KOPT-K1 (cell line): Measurements from ENCODE around the gene SUCLA2.
"Not testable (repeated sequence)": the region's sequence is repeated elsewhere in the genome, so short reads cannot be mapped to it uniquely, and the experiment has no call there.

Experiments used
- H3K27ac ChIP-seq: fragments of 200-600 bp; sonication (generic); 2 replicates; pipeline ENCODE4 v1.5.1; 2016; ENCODE audit warnings: antibody characterized with exemption, mild to moderate bottlenecking, low read depth, low read length; ENCODE audit not compliant: poor library complexity, severe bottlenecking
- H3K36me3 ChIP-seq: fragments of 200-600 bp; sonication (generic); 2 replicates; pipeline ENCODE4 v1.5.1; 2017; ENCODE audit warnings: antibody characterized with exemption, mild to moderate bottlenecking, low read length, moderate library complexity; ENCODE audit not compliant: insufficient read depth
- H3K9me3 ChIP-seq: fragments of 200-600 bp; sonication (generic); 2 replicates; pipeline ENCODE4 v1.5.1; 2017; ENCODE audit warnings: antibody characterized with exemption, low read length, mild to moderate bottlenecking; ENCODE audit not compliant: insufficient read depth, poor library complexity, severe bottlenecking

The SUCLA2 gene

GRCh38 chr13:48010698-48011097 is 9.6 kb upstream of the SUCLA2 start:
- no peaks in the 10 kb centered on the region for H3K9me3 ChIP-seq
- H3K36me3 ChIP-seq = peaks cover 6% of the 10 kb centered on the region; the same call in 1 of the 2 replicates
- no peak overlapping the region for H3K27ac ChIP-seq

GRCh38 chr13:48009284-48009683 is 8.2 kb upstream of the SUCLA2 start:
- Histone ChIP-seq H3K27ac (no peak overlapping the region), H3K36me3 (peaks cover under 1% of the 10 kb centered on the region; the same call in 1 of the 2 replicates), H3K9me3 (no peaks in the 10 kb centered on the region)

GRCh38 chr13:48006396-48006795 is 5.3 kb upstream of the SUCLA2 start:
- no peaks in the 10 kb centered on the region for H3K9me3 ChIP-seq
- H3K27ac ChIP-seq = no peak overlapping the region
- no peaks in the 10 kb centered on the region for H3K36me3 ChIP-seq

GRCh38 chr13:48004201-48004600 is 3.1 kb upstream of the SUCLA2 start:
- Histone ChIP-seq H3K27ac (no peak overlapping the region), H3K36me3 (no peaks in the 10 kb centered on the region), H3K9me3 (no peaks in the 10 kb centered on the region)

- H3K36me3 ChIP-seq, H3K9me3 ChIP-seq, H3K27ac ChIP-seq: not testable (repeated sequence)
Observed at GRCh38 chr13:48001999-48002398, 926 bp upstream of the SUCLA2 start.

- no peaks in the 10 kb centered on the region for H3K9me3 ChIP-seq
- peaks cover 20% of the 10 kb centered on the region for H3K36me3 ChIP-seq
- peak overlapping the region; percentile 70 for H3K27ac ChIP-seq
Observed at GRCh38 chr13:48000559-48001113, 437 bp downstream of the SUCLA2 start.

- Histone ChIP-seq H3K27ac (peak overlapping the region; percentile 70), H3K9me3 (no peaks in the 10 kb centered on the region)
Observed at GRCh38 chr13:47999973-48000372, 1.1 kb downstream of the SUCLA2 start.

GRCh38 chr13:47997384-47997783 is 3.7 kb downstream of the SUCLA2 start:
- H3K27ac ChIP-seq = no peak overlapping the region
- peaks cover 52% of the 10 kb centered on the region for H3K36me3 ChIP-seq
- no peaks in the 10 kb centered on the region for H3K9me3 ChIP-seq

More at GRCh38 chr13:47999973-48000372, 1.1 kb downstream of the SUCLA2 start:
- H3K36me3 ChIP-seq = peaks cover 27% of the 10 kb centered on the region

GRCh38 chr13:47991859-47992258 is 9.2 kb downstream of the SUCLA2 start:
- Histone ChIP-seq H3K36me3 (peaks cover 96% of the 10 kb centered on the region), H3K9me3 (no peaks in the 10 kb centered on the region), H3K27ac (no peak overlapping the region)

- Histone ChIP-seq H3K9me3 (no peaks in the 10 kb centered on the region), H3K36me3 (peaks cover 97% of the 10 kb centered on the region), H3K27ac (no peak overlapping the region)
Observed at GRCh38 chr13:47990920-47991466, 10.1 kb downstream of the SUCLA2 start.

GRCh38 chr13:47990427-47990826 is 10.6 kb downstream of the SUCLA2 start:
- Histone ChIP-seq H3K36me3 (peaks cover 97% of the 10 kb centered on the region), H3K9me3 (no peaks in the 10 kb centered on the region), H3K27ac (no peak overlapping the region)

GRCh38 chr13:47983070-47983469 is 18.0 kb downstream of the SUCLA2 start:
- Histone ChIP-seq H3K27ac (no peak overlapping the region), H3K36me3 (peaks cover 69% of the 10 kb centered on the region)

GRCh38 chr13:47976325-47976724 is 24.7 kb downstream of the SUCLA2 start:
- peaks cover 23% of the 10 kb centered on the region for H3K9me3 ChIP-seq

More at GRCh38 chr13:47983070-47983469, 18.0 kb downstream of the SUCLA2 start:
- H3K9me3 ChIP-seq = peaks cover 13% of the 10 kb centered on the region

GRCh38 chr13:47964863-47965262 is 36.2 kb downstream of the SUCLA2 start:
- peaks cover 90% of the 10 kb centered on the region for H3K36me3 ChIP-seq
- peaks cover 47% of the 10 kb centered on the region for H3K9me3 ChIP-seq
- H3K27ac ChIP-seq = no peak overlapping the region

More at GRCh38 chr13:47976325-47976724, 24.7 kb downstream of the SUCLA2 start:
- H3K36me3 ChIP-seq = peaks cover 73% of the 10 kb centered on the region
- H3K27ac ChIP-seq = no peak overlapping the region

- Histone ChIP-seq H3K9me3 (peaks cover 73% of the 10 kb centered on the region), H3K27ac (no peak overlapping the region), H3K36me3 (peaks cover 99% of the 10 kb centered on the region)
Observed at GRCh38 chr13:47962237-47962636, 38.8 kb downstream of the SUCLA2 start.
